ENCODE measurements around the gene RAD51B.

- TF ChIP-seq CTCF (conservative IDR thresholded peaks at IDR 0.05 in 1 of 2, IDR thresholded peaks at IDR 0.05 in 1 of 2; ENCODE audit: low read depth in 1 of 2, low read length in 2 of 2) (no peak), EZH2 (IDR thresholded peaks at IDR 0.05; ENCODE audit: low read length, missing control alignments) (no peak)
Observed at GRCh38 chr14:68376067-68376779, 556.6 kb downstream of the RAD51B start.
